ENCODE results near the gene ENTPD8.

ENTPD8 gene

GRCh38 chr9:137454597-137455358 is 13.6 kb upstream of the ENTPD8 start:
- Histone ChIP-seq H3K4me1 (ENCODE audit: low read length) (peaks cover 10% of the 10 kb centered on the region), H3K9me3 (ENCODE audit: insufficient read depth, low read length) (no peaks in the 10 kb centered on the region), H3K4me3 (ENCODE audit: low read length) (no peak overlapping the region), H3K4me2 (ENCODE audit: low read length) (peak overlapping the region; percentile 18), H3K27me3 (ENCODE audit: low read depth, low read length) (no peaks in the 10 kb centered on the region), H3K36me3 (replicated peaks; ENCODE audit: low read depth, low read length) (peaks cover 36% of the 10 kb centered on the region), H2AFZ (ENCODE audit: low read depth, low read length) (no peak overlapping the region), H3K27ac (ENCODE audit: low read length) (no peak overlapping the region), H4K20me1 (ENCODE audit: insufficient read depth, low read length) (peaks cover 6% of the 10 kb centered on the region), H3K79me2 (ENCODE audit: low read length) (peaks cover 14% of the 10 kb centered on the region), H3K9ac (ENCODE audit: low read length) (no peak overlapping the region)
- TF ChIP-seq EZH2phosphoT487 (IDR thresholded peaks at IDR 0.05; ENCODE audit: low read depth) = no peak
- TF ChIP-seq CTCF (IDR thresholded peaks at IDR 0.05; ENCODE audit: low read depth, low read length) = no peak

GRCh38 chr9:137454145-137454596 is 13.0 kb upstream of the ENTPD8 start:
- no peak overlapping the region for H2AFZ ChIP-seq (ENCODE audit: low read depth, low read length)
- no peaks in the 10 kb centered on the region for H3K27me3 ChIP-seq (ENCODE audit: low read depth, low read length)
- no peaks in the 10 kb centered on the region for H3K9me3 ChIP-seq (ENCODE audit: insufficient read depth, low read length)
- H3K9ac ChIP-seq (ENCODE audit: low read length) = no peak overlapping the region
- H3K4me2 ChIP-seq (ENCODE audit: low read length) = peak overlapping the region; percentile 18
- no peak overlapping the region for H3K27ac ChIP-seq (ENCODE audit: low read length)
- peaks cover 14% of the 10 kb centered on the region for H3K79me2 ChIP-seq (ENCODE audit: low read length)
- TF ChIP-seq CTCF (IDR thresholded peaks at IDR 0.05; ENCODE audit: low read depth, low read length) (no peak), EZH2phosphoT487 (IDR thresholded peaks at IDR 0.05; ENCODE audit: low read depth) (no peak)
- peaks cover 6% of the 10 kb centered on the region; the same call in 1 of the 2 replicates for H3K4me1 ChIP-seq (ENCODE audit: low read length)
- no peak overlapping the region for H3K4me3 ChIP-seq (ENCODE audit: low read length)
- peaks cover 6% of the 10 kb centered on the region for H4K20me1 ChIP-seq (ENCODE audit: insufficient read depth, low read length)
- H3K36me3 ChIP-seq (replicated peaks; ENCODE audit: low read depth, low read length) = peaks cover 36% of the 10 kb centered on the region

GRCh38 chr9:137453643-137454081 is 12.5 kb upstream of the ENTPD8 start:
- Histone ChIP-seq H3K4me2 (ENCODE audit: low read length) (no peak overlapping the region), H3K27ac (ENCODE audit: low read length) (no peak overlapping the region), H4K20me1 (ENCODE audit: insufficient read depth, low read length) (peaks cover 6% of the 10 kb centered on the region), H3K79me2 (ENCODE audit: low read length) (peaks cover 10% of the 10 kb centered on the region), H2AFZ (ENCODE audit: low read depth, low read length) (no peak overlapping the region), H3K4me3 (ENCODE audit: low read length) (no peak overlapping the region), H3K36me3 (replicated peaks; ENCODE audit: low read depth, low read length) (peaks cover 36% of the 10 kb centered on the region), H3K9ac (ENCODE audit: low read length) (no peak overlapping the region), H3K4me1 (ENCODE audit: low read length) (peaks cover 6% of the 10 kb centered on the region; the same call in 1 of the 2 replicates), H3K9me3 (ENCODE audit: insufficient read depth, low read length) (no peaks in the 10 kb centered on the region), H3K27me3 (ENCODE audit: low read depth, low read length) (no peaks in the 10 kb centered on the region)
- no peak for TF ChIP-seq CTCF (IDR thresholded peaks at IDR 0.05; ENCODE audit: low read depth, low read length)
- TF ChIP-seq EZH2phosphoT487 (IDR thresholded peaks at IDR 0.05; ENCODE audit: low read depth) = no peak

- Histone ChIP-seq H3K4me2 (ENCODE audit: low read length) (no peak overlapping the region), H3K79me2 (ENCODE audit: low read length) (peaks cover 4% of the 10 kb centered on the region), H3K27ac (ENCODE audit: low read length) (no peak overlapping the region), H3K9ac (ENCODE audit: low read length) (no peak overlapping the region), H2AFZ (ENCODE audit: low read depth, low read length) (no peak overlapping the region), H4K20me1 (ENCODE audit: insufficient read depth, low read length) (peaks cover 6% of the 10 kb centered on the region), H3K27me3 (ENCODE audit: low read depth, low read length) (no peaks in the 10 kb centered on the region), H3K36me3 (replicated peaks; ENCODE audit: low read depth, low read length) (peaks cover 36% of the 10 kb centered on the region), H3K4me3 (ENCODE audit: low read length) (no peak overlapping the region), H3K9me3 (ENCODE audit: insufficient read depth, low read length) (no peaks in the 10 kb centered on the region), H3K4me1 (ENCODE audit: low read length) (peaks cover 2% of the 10 kb centered on the region; the same call in 1 of the 2 replicates)
- TF ChIP-seq CTCF (IDR thresholded peaks at IDR 0.05; ENCODE audit: low read depth, low read length) (no peak), EZH2phosphoT487 (IDR thresholded peaks at IDR 0.05; ENCODE audit: low read depth) (no peak)
Observed at GRCh38 chr9:137452761-137453642, 11.8 kb upstream of the ENTPD8 start.
